GM12874 (cell line): ENCODE results near the gene KRT1.

Experiments
- TF ChIP-seq, protein P1 (sequence below): IDR thresholded peaks from 2 replicates; pipeline ENCODE4 v1.5.1; 2011; ENCODE audit warnings: low read depth, mild to moderate bottlenecking, control low read depth, low read length, moderate library complexity; ENCODE audit not compliant: insufficient read depth

Gene KRT1

DNA sequence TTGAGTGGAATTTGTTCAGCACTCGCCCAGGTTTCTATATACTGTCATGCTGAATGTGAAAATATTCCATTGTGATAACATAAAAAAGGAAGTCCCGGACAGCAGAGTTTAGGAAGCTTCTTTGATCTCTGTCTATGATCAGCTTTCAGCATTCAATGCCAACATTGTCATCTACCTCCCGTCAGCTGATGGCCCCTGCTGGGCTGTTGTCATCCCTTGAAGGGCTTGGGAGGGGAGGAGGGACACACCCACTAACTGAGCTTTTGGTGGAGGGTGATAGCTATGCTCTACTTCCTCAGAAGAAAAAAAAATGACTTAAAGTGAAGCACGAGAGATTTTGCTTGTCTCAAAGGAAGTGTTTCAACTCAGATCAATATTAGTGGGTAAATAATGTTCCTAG lies 27.8 kb upstream of the KRT1 start:
- TF ChIP-seq, protein P1, sequence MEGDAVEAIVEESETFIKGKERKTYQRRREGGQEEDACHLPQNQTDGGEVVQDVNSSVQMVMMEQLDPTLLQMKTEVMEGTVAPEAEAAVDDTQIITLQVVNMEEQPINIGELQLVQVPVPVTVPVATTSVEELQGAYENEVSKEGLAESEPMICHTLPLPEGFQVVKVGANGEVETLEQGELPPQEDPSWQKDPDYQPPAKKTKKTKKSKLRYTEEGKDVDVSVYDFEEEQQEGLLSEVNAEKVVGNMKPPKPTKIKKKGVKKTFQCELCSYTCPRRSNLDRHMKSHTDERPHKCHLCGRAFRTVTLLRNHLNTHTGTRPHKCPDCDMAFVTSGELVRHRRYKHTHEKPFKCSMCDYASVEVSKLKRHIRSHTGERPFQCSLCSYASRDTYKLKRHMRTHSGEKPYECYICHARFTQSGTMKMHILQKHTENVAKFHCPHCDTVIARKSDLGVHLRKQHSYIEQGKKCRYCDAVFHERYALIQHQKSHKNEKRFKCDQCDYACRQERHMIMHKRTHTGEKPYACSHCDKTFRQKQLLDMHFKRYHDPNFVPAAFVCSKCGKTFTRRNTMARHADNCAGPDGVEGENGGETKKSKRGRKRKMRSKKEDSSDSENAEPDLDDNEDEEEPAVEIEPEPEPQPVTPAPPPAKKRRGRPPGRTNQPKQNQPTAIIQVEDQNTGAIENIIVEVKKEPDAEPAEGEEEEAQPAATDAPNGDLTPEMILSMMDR: no peak

DNA sequence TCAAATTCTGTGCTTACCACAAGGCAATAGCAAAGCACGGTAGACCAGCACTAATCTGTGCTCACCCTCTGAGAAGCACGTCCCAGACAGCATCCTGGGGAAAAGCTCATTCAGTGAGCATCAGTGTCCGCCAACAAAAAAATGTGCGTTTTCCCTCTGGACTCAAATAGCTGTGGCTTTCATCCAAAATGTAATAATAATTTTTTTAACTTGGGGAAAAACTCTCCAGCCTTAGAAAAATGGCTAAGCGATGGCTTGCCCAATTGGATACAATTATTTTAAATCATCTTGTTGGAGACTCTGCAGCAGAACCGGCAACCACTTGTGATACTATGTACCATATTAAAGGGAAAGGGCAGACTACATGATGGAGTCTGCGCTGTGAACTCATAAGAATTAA lies 24.3 kb upstream of the KRT1 start:
- TF ChIP-seq, protein P1: no peak

DNA sequence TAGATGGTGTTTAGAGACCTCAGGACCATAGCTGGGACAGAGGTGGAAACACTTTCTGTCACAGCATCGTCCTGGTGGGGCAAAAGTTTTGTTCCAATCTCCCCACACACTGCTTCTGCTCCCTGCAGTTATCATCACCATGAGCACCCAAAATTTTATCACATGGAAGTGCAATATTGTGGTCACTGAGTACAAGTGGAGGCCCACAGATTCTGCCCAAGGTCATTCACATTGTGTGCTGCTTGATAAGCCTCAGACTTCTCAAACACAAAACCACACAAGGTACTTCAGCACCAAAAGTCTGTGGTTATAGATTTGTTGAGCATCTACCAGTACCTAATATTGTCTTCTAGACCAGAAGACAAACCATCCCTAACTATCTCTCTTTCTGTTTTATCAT lies 23.7 kb upstream of the KRT1 start:
- TF ChIP-seq, protein P1: no peak

DNA sequence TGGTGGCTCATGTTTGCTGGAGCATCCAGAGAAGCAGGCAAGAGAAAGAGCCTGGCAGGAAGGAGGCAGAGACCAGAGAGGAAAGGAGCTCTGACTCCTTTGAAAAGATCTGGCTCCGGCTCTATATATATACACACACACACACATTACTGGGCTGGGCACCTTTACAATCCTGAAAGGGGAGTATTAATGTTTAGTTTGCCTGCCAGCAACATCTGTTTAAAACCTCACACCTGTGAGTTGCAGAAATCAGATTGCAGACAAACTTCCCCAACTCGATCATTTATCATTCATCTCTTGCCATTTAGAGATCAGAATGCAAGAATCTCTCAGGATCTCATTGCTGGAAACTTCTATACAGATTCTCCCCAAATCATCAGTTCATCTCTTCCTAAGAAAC lies 23.2 kb upstream of the KRT1 start, which contains the start of gene KRT77:
Gene KRT77, minus strand, starts transcription at position 101 of the 400 bp plus-strand sequence. Its CDS starts 90 bp downstream, at position 11.
- TF ChIP-seq, protein P1: no peak

DNA sequence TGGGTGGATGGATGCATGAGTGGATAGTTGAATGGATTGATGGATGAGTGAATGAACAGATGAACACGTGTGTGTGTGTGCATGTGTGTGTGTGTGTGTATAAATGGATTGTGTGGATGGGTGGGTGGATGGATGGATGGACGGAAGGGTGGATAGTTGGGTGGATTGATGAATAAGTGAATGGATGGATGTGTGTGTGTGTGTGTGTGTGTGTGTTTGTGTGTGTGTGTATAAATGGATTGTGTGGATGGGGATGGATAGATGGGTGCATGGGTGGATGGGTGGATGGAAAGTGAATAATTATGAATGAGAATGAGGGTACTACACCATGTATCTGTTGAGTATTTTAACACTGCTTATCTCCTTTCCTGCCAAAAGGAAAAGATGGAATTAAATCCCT lies 22.1 kb upstream of the KRT1 start:
- TF ChIP-seq, protein P1: no peak

DNA sequence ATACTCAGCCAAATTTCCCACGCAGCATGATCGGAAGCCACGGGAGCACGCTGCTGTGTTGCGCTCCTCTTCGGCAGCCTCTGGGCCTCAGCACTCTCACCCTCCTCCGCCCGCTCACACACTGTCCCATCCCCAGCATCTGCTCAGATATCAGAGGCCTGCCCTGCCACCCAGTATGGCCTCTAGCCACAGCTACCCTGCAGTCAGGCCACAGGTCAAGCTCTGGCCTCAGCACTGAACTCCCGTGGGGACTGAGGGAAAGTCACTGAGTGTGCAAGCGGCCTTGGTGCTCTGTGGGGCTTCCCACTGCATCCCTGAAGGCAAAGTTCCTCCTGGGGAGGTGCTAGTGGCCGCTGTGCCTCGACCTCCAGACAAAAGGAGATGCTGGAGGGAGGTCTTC lies 21.1 kb upstream of the KRT1 start:
- TF ChIP-seq, protein P1: no peak

DNA sequence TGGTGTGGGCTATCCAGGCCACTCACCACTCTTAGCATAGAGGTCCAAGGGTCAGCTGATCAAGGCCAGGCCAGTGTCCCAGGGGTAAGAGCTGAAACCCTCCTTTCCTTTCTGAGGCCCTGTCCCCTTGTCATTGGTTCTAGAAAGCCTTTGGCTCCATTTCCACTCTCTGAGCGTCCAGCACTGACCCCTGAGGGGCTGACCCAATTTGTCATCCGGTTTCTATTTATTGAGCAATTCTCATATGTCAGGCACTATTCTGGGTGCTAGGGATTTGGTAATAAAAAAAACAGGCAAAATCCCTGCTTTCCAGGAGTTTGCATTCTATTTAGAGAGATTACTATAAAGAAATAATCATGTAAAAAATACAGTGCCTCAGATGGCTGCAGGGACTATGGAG lies 19.8 kb upstream of the KRT1 start:
- TF ChIP-seq, protein P1: no peak

DNA sequence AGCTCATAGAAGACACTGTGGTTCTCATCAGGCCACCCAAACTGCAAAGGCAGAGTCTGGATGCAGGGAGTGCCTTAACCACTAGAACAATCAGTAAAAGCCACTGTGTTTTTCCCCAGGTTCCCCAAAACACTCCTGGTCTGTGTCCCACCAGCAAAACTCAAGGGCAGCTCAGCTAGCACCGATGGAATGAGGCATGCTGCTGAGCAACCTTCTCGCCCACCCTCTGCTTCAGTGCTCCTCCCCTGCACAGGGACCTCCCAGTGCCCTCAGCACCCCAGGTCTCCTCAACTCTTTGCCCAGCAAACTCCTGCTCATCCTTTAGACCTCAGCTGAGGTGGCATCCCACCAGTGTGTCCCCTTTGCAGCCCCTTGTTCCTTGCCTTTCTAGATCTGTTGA lies 19.2 kb upstream of the KRT1 start:
- TF ChIP-seq, protein P1: no peak
